Lung (tissue), 12 donors: ENCODE measurements around the gene THADA. TPM values are rescaled to one million over a fixed set of nuclear protein-coding genes. Genes with fewer than 3 reads are reported as not detected.

Experiments used
- ATAC-seq: fragments of 200-7000 bp; cut with Tn5 transposase; one replicate; pipeline ENCODE4 v1.9.1; 2020; ENCODE audit warnings: moderate number of reproducible peaks; ENCODE audit not compliant: insufficient read depth, low FRiP score
- DNase-seq, 3 donors: peaks; one replicate each; pipeline ENCODE4 v3.0.0-alpha.2; 2013 to 2017
- H3K27ac ChIP-seq, 2 donors: one replicate each; pipeline ENCODE4 v1.5.1; 2013; ENCODE audit warnings: mild to moderate bottlenecking in 2 of 2, moderate library complexity in 2 of 2, control low read depth in 1 of 2, inconsistent platforms in 1 of 2, low read depth in 1 of 2, low read length in 1 of 2
- H3K27me3 ChIP-seq, 3 donors: one replicate each; pipeline ENCODE4 v1.5.1; 2013; ENCODE audit warnings: low read length in 2 of 3; ENCODE audit not compliant: control insufficient read depth in 3 of 3, insufficient read depth in 3 of 3
- H3K36me3 ChIP-seq, 4 donors: one replicate each; pipeline ENCODE4 v1.5.1; 2013; ENCODE audit warnings: low read length in 4 of 4, mild to moderate bottlenecking in 1 of 4, moderate library complexity in 1 of 4; ENCODE audit not compliant: control insufficient read depth in 4 of 4, insufficient read depth in 4 of 4
- H3K4me1 ChIP-seq, 5 donors: one replicate each; pipeline ENCODE4 v1.5.1; 2013; ENCODE audit warnings: low read length in 5 of 5, mild to moderate bottlenecking in 2 of 5, moderate library complexity in 1 of 5; ENCODE audit not compliant: control insufficient read depth in 5 of 5, insufficient read depth in 5 of 5
- H3K4me3 ChIP-seq: one replicate; pipeline ENCODE4 v1.5.1; 2013; ENCODE audit warnings: mild to moderate bottlenecking, control low read depth, moderate library complexity
- H3K9ac ChIP-seq, 2 donors: one replicate each; pipeline ENCODE4 v1.5.1; 2013; ENCODE audit warnings: low read length in 2 of 2, control low read depth in 1 of 2; ENCODE audit not compliant: insufficient read depth in 1 of 2
- H3K9me3 ChIP-seq, 4 donors: one replicate each; pipeline ENCODE4 v1.5.1; 2013; ENCODE audit warnings: low read length in 3 of 4, mild to moderate bottlenecking in 1 of 4, moderate library complexity in 1 of 4; ENCODE audit not compliant: control insufficient read depth in 4 of 4, insufficient read depth in 3 of 4
- WGBS, 2 donors: extraction: QIAGEN DNeasy Blood & Tissue Kit; methylation state at CpG; one replicate each; pipeline ENCODE4 v1.1.7; 2013; 5-methylcytosine and 5-hydroxymethylcytosine counted together
- polyA plus RNA-seq, 2 donors: library from polyadenylated mRNA; stranded (reverse); fragments of 200-250 nt; gene quantifications; one replicate each; pipeline ENCODE4 v1.2.1, GENCODE V29; 2013
- total RNA-seq, 2 donors: library from RNA; depleted of rRNA in 1 of 2; stranded (reverse); fragments of >200 nt in 1 of 2; gene quantifications; one replicate each; pipeline ENCODE4 v1.2.1, GENCODE V29; 2014 to 2021
- TF ChIP-seq, protein P1 (sequence below): IDR thresholded peaks from 2 replicates; pipeline ENCODE4 v1.5.1; 2012; ENCODE audit warnings: mild to moderate bottlenecking; ENCODE audit errors: control extremely low read depth, extremely low read depth
- donor health status: control.
- donor health status: control.
- donor health status: Bipolar disorder and iron deficiency.
- donor health status: healthy.
- donor health status: DM: yes; HTN: yes; CAD: no.

The THADA gene
- total and polyA plus RNA-seq, 4 donors, result 11.3 to 72.5 (median 25.2) TPM

DNA sequence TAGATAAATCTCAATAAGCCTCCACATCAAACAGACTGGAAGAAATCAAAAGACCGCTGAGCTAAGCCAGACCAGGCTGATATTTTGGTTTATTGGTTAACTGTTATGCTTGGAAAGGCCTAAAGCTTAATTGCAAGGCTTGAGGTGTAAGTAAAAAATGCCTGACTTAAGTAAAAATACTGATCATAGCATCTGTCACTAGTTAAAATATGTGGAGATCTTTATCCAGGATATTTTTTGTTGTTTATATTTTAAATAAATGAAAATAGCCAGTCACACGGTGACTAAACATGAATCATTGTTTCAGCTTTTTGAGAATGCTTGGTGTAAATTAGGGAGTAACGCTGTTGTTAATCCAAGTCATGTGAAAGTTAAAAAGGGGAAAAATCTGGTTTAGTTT, 127.9 kb downstream of the THADA start:
- TF ChIP-seq, protein P1, sequence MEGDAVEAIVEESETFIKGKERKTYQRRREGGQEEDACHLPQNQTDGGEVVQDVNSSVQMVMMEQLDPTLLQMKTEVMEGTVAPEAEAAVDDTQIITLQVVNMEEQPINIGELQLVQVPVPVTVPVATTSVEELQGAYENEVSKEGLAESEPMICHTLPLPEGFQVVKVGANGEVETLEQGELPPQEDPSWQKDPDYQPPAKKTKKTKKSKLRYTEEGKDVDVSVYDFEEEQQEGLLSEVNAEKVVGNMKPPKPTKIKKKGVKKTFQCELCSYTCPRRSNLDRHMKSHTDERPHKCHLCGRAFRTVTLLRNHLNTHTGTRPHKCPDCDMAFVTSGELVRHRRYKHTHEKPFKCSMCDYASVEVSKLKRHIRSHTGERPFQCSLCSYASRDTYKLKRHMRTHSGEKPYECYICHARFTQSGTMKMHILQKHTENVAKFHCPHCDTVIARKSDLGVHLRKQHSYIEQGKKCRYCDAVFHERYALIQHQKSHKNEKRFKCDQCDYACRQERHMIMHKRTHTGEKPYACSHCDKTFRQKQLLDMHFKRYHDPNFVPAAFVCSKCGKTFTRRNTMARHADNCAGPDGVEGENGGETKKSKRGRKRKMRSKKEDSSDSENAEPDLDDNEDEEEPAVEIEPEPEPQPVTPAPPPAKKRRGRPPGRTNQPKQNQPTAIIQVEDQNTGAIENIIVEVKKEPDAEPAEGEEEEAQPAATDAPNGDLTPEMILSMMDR, result no peak
- no peak for ATAC-seq
- Histone ChIP-seq H3K36me3 (peaks cover 0 to 2% (median 0%) of the 10 kb centered on the region in 4 donors), H3K27ac (peak overlapping the region in 1 of 2 donors; percentile 53), H3K9me3 (no peaks in the 10 kb centered on the region), H3K4me3 (no peak overlapping the region), H3K27me3 (no peaks in the 10 kb centered on the region), H3K9ac (no peak overlapping the region), H3K4me1 (peaks cover 0 to 35% (median 12%) of the 10 kb centered on the region in 5 donors)
- DNase-seq, result no peak
- 78% methylated on average over 3 of the region's 3 CpGs for WGBS, 2 donors

- Histone ChIP-seq H3K9ac (no peak overlapping the region), H3K36me3 (peaks cover 0 to 2% (median 0%) of the 10 kb centered on the region in 4 donors), H3K4me1 (peaks cover 4 to 59% (median 35%) of the 10 kb centered on the region in 5 donors), H3K27me3 (no peaks in the 10 kb centered on the region), H3K27ac (peak overlapping the region in 1 of 2 donors; percentile 40), H3K9me3 (no peaks in the 10 kb centered on the region), H3K4me3 (no peak overlapping the region)
- DNase-seq (no peak), ATAC-seq (no peak)
- TF ChIP-seq, protein P1, result no peak
- WGBS, 2 donors, result 71 to 82% methylated on average over 2 of the region's 2 CpGs
Observed at GRCh38 chr2:43465234-43465633, 130.6 kb downstream of the THADA start.

GRCh38 chr2:43464590-43464989, 131.2 kb downstream of the THADA start:
- DNase-seq (peak; percentile 48 to 74 (median 72)), ATAC-seq (peak; percentile 10)
- H3K27ac ChIP-seq, result no peak overlapping the region
- no peak overlapping the region for H3K4me3 ChIP-seq
- peaks cover 4 to 61% (median 35%) of the 10 kb centered on the region in 5 donors for H3K4me1 ChIP-seq
- peaks cover 0 to 2% (median 0%) of the 10 kb centered on the region in 4 donors for H3K36me3 ChIP-seq
- no peaks in the 10 kb centered on the region for H3K27me3 ChIP-seq
- no peaks in the 10 kb centered on the region for H3K9me3 ChIP-seq
- TF ChIP-seq, protein P1, result no peak
- peak overlapping the region in 1 of 2 donors; percentile 66 for H3K9ac ChIP-seq
- 49 to 80% methylated on average over 7 of the region's 7 CpGs for WGBS, 2 donors
